Measurements from ENCODE around the gene CHN2. TPM values are rescaled to one million over a fixed set of nuclear protein-coding genes. Genes with fewer than 3 reads are reported as not detected.

Gene CHN2
- total and polyA plus RNA-seq, 2 donors (not counting 1 experiment from before 2014, with no cell fraction given), result 0.86 to 1.4 TPM

GRCh38 chr7:29424984-29425309, 230.4 kb downstream of the CHN2 start:
- no peaks in the 10 kb centered on the region for H3K36me3 ChIP-seq (replicated peaks in 1 of 2; ENCODE audit: control extremely low read depth in 1 of 2, control insufficient read depth in 1 of 2, extremely low read depth in 1 of 2, insufficient read depth in 2 of 2, low read length in 1 of 2)
- H3K9ac ChIP-seq (ENCODE audit: low read length), result no peak overlapping the region
- H3K4me3 ChIP-seq (ENCODE audit: control extremely low read depth in 1 of 5, extremely low read depth in 1 of 5, insufficient read depth in 1 of 5, low read depth in 2 of 5, low read length in 4 of 5), result no peak overlapping the region
- no peak for DNase-seq
- 80% methylated on average over 1 of the region's 3 CpGs for WGBS (ENCODE audit: insufficient coverage)
- Mint-ChIP-seq H3K9me3 (ENCODE audit: insufficient read depth) (no peaks in the 10 kb centered on the region), H3K27me3 (peaks cover 22% of the 10 kb centered on the region), H3K27ac (no peak overlapping the region), H3K4me3 (no peak overlapping the region), H3K4me1 (peaks cover 20% of the 10 kb centered on the region)
- TF ChIP-seq EZH2 (IDR thresholded peaks at IDR 0.05; ENCODE audit: borderline replicate concordance, insufficient read depth, low read depth, low read length, poor library complexity, severe bottlenecking) (no peak), CTCF (IDR thresholded peaks at IDR 0.05) (no peak)
- ChIA-PET POLR2A (no interaction called here), CTCF (interaction anchor here (0.6 kb wide), 1 partner anchor 9 kb away, joined by 3 read pairs; no protein-coding TSS in a partner anchor)
- no peaks in the 10 kb centered on the region for H4K20me1 ChIP-seq (ENCODE audit: control insufficient read depth, insufficient read depth, low read length, poor library complexity, severe bottlenecking)
- no peak for ATAC-seq (ENCODE audit: low read depth)
- peaks cover 0 to 4% (median 0%) of the 10 kb centered on the region in 4 experiments for H3K27me3 ChIP-seq (replicated peaks in 1 of 4; ENCODE audit: control extremely low read depth in 1 of 4, control insufficient read depth in 3 of 4, insufficient read depth in 4 of 4, low read length in 3 of 4)
- no peak overlapping the region for H2AFZ ChIP-seq (ENCODE audit: insufficient read depth, low read depth, low read length, poor library complexity, severe bottlenecking)
- no peaks in the 10 kb centered on the region for H3K4me1 ChIP-seq (ENCODE audit: control insufficient read depth in 2 of 2, insufficient read depth in 2 of 2, low read length in 2 of 2)
- no peak overlapping the region for H3K27ac ChIP-seq (ENCODE audit: low read length in 2 of 2)
- no peaks in the 10 kb centered on the region for H3K9me3 ChIP-seq (ENCODE audit: control extremely low read depth in 1 of 3, control insufficient read depth in 2 of 3, insufficient read depth in 1 of 3, low read length in 2 of 3)
- intact Hi-C loops (cut with micrococcal nuclease), result no loop called here
- no peaks in the 10 kb centered on the region for H3K79me2 ChIP-seq (ENCODE audit: control insufficient read depth, insufficient read depth, low read length)
- no peak overlapping the region for H3K4me2 ChIP-seq (replicated peaks; ENCODE audit: low read depth, low read length, poor library complexity, severe bottlenecking)

- H3K4me3 Mint-ChIP-seq, result no peak overlapping the region
- 88% methylated on average over 5 of the region's 5 CpGs for WGBS (ENCODE audit: insufficient coverage)
- Histone ChIP-seq H3K4me1 (ENCODE audit: control insufficient read depth in 2 of 2, insufficient read depth in 2 of 2, low read length in 2 of 2) (no peaks in the 10 kb centered on the region), H3K27ac (ENCODE audit: low read length in 2 of 2) (no peak overlapping the region), H3K4me3 (ENCODE audit: control extremely low read depth in 1 of 5, extremely low read depth in 1 of 5, insufficient read depth in 1 of 5, low read depth in 2 of 5, low read length in 4 of 5) (no peak overlapping the region), H3K36me3 (replicated peaks in 1 of 2; ENCODE audit: control extremely low read depth in 1 of 2, control insufficient read depth in 1 of 2, extremely low read depth in 1 of 2, insufficient read depth in 2 of 2, low read length in 1 of 2) (no peaks in the 10 kb centered on the region), H3K79me2 (ENCODE audit: control insufficient read depth, insufficient read depth, low read length) (no peaks in the 10 kb centered on the region), H4K20me1 (ENCODE audit: control insufficient read depth, insufficient read depth, low read length, poor library complexity, severe bottlenecking) (no peaks in the 10 kb centered on the region), H3K9ac (ENCODE audit: low read length) (no peak overlapping the region), H3K27me3 (replicated peaks in 1 of 4; ENCODE audit: control extremely low read depth in 1 of 4, control insufficient read depth in 3 of 4, insufficient read depth in 4 of 4, low read length in 3 of 4) (peaks cover 0 to 4% (median 0%) of the 10 kb centered on the region in 4 experiments), H3K9me3 (ENCODE audit: control extremely low read depth in 1 of 3, control insufficient read depth in 2 of 3, insufficient read depth in 1 of 3, low read length in 2 of 3) (no peaks in the 10 kb centered on the region), H3K4me2 (replicated peaks; ENCODE audit: low read depth, low read length, poor library complexity, severe bottlenecking) (no peak overlapping the region), H2AFZ (ENCODE audit: insufficient read depth, low read depth, low read length, poor library complexity, severe bottlenecking) (no peak overlapping the region)
- TF ChIP-seq EZH2 (IDR thresholded peaks at IDR 0.05; ENCODE audit: borderline replicate concordance, insufficient read depth, low read depth, low read length, poor library complexity, severe bottlenecking) (no peak), CTCF (IDR thresholded peaks at IDR 0.05) (no peak)
- DNase-seq (no peak), ATAC-seq (ENCODE audit: low read depth) (no peak)
- H3K27me3 Mint-ChIP-seq, result peaks cover 13% of the 10 kb centered on the region
- intact Hi-C loops (cut with micrococcal nuclease), result no loop called here
- POLR2A ChIA-PET, result no interaction called here
- H3K9me3 Mint-ChIP-seq (ENCODE audit: insufficient read depth), result no peaks in the 10 kb centered on the region
- peaks cover 20% of the 10 kb centered on the region for H3K4me1 Mint-ChIP-seq
- CTCF ChIA-PET, result no interaction called here
- H3K27ac Mint-ChIP-seq, result no peak overlapping the region
Observed at GRCh38 chr7:29426587-29426986, 232.0 kb downstream of the CHN2 start.

Data from B cell (primary cell).